GM19240 (cell line): ENCODE measurements around the gene UBA5.

Source experiments
- DNase-seq: peaks from one replicate; pipeline ENCODE4 v3.0.0; 2011; ENCODE audit warnings: low spot score; ENCODE audit not compliant: insufficient read length

UBA5 gene

GRCh38 chr3:132716372-132716771, 56.2 kb downstream of the UBA5 start:
- no peak for DNase-seq

GRCh38 chr3:132720228-132720627, 60.1 kb downstream of the UBA5 start:
- no peak for DNase-seq

GRCh38 chr3:132721479-132722164, 61.5 kb downstream of the UBA5 start:
- no peak for DNase-seq

DNA sequence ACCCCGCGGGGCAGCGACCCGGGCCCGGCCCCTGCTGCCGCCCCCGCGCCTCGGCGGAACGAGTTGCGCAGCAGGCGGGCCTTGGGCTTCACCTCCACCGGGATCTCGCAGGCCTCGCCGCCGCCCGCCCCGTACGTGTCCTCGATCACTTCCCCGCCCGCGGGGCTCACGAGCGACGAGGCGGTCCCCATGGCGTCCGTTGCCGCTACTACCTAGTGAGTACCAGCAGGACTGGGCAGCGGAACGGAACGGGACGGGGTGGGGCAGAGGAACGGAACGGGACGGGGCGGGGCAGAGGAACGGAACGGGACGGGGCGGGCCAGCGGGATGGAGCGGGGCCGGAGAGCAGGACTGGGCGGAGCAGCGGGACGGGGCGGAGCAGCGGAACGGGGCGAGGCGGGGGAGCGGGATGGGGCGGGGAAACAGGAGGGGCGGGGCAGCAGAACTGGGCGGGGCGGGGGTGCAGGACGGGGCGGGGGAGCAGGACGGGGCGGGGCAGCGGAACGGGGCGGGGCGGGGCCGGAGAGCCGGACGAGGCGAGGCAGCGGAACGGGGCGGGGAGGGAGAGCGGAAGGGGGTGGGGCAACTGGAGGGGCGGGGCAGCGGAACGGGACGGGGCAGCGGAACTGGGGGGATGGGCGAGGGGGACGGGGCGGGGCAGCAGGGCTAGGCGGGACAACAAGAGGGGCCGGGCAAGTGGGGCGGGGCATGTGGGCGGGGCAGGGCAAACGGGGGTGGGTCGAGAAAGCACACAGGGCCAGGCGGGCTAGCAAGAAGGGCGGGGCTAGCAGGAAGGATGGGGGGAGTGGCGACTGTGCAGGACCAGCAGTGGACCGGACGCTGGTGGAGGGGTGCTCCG, 62.3 kb downstream of the UBA5 start, which contains the start of gene NPHP3:
Gene NPHP3, minus strand, starts transcription at position 245 of the 859 bp plus-strand sequence. Its CDS starts 54 bp downstream, at position 191.
- DNase-seq = peak; percentile 58

DNA sequence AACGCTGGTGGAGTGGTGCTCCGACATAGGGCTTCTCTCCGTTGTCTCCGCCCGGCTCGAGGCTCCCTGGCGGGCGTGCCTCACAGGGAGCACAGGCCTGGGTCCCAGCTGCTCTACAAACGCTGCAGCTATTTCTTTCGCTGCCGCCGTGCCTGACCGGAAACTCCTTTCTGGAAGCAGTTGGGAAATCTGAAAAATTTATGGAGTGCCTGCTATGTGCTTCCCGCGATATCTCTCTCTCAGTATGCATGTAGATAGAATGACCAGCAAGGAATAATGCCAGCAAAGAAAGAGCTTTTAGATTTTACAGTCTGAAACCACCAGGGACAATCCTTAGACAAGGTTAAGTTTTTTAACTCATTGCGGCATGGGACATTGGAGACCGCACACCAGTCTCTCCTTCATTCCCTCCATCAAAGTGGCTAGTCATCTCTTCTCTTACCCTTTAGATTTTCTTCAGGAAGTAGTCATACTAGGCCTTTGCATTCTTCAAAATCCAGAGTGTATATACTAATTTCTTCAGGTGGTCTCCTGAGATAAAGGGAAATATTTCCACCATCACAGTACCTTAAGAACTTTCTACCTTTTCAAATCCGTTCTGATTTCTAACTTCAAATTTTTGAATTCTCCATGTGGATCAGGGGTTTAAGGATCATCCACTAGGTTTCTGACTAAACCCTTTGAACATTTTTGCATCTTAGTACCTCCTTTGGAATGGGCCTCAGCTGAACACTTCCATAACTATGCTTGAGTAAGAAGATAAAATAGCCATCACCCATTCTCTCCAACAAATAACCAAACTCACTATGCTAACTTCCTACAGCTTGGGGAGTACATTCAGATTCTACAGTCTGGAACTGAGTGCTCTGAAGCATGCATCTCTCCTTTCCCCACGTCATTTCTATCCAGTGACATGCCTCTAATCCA, 63.2 kb downstream of the UBA5 start:
- no peak for DNase-seq

- no peak for DNase-seq
These were observed 66.3 kb downstream of the UBA5 start for GRCh38 chr3:132726341-132726823.
